ENCODE measurements around the gene MARCHF2. TPM values are rescaled to one million over a fixed set of nuclear protein-coding genes. Genes with fewer than 3 reads are reported as not detected.

The MARCHF2 gene
- total and polyA plus RNA-seq, 2 donors (not counting 3 experiments of a cell fraction or from before 2014, with no cell fraction given): 43.5 to 91.9 TPM

GRCh38 chr19:8481616-8482015, 68.5 kb downstream of the MARCHF2 start:
- H3K4me3 ChIP-seq (replicated peaks in 1 of 3; ENCODE audit: insufficient read depth in 1 of 3, low read depth in 1 of 3, low read length in 3 of 3): no peak overlapping the region
- POLR2A ChIA-PET: interaction anchor here (0.6 kb wide), 1 partner anchor 1100 kb away, joined by 3 read pairs; no protein-coding TSS in a partner anchor
- DNase-seq (ENCODE audit: low read depth, low spot score): no peak
- H3K27me3 ChIP-seq (ENCODE audit: control insufficient read depth in 2 of 2, insufficient read depth in 2 of 2, low read length in 2 of 2): no peaks in the 10 kb centered on the region
- no peak overlapping the region for H3K4me2 ChIP-seq (ENCODE audit: insufficient read depth, low read length)
- H3K9me3 ChIP-seq (replicated peaks; ENCODE audit: control insufficient read depth, insufficient read depth, low read length): no peaks in the 10 kb centered on the region
- CTCF ChIA-PET: no interaction called here
- no peak overlapping the region for H3K9ac ChIP-seq (replicated peaks; ENCODE audit: extremely low read depth, insufficient read depth, low read length)
- no peak for FAIRE-seq
- no peaks in the 10 kb centered on the region for H3K9me1 ChIP-seq (replicated peaks; ENCODE audit: control insufficient read depth, extremely low read depth, insufficient read depth, low read length)
- no peak overlapping the region for H2AFZ ChIP-seq (ENCODE audit: low read depth, low read length)
- H3K27ac ChIP-seq (ENCODE audit: insufficient read depth, low read depth, low read length): no peak overlapping the region
- TF ChIP-seq MYC (IDR thresholded peaks at IDR 0.05; ENCODE audit: low read depth, low read length): no peak
- no peak for TF ChIP-seq FOS (IDR thresholded peaks at IDR 0.05; ENCODE audit: borderline replicate concordance, insufficient read depth, low read length)
- no peak for TF ChIP-seq POLR2A (IDR thresholded peaks at IDR 0.05; ENCODE audit: low read depth, low read length)
- TF ChIP-seq GATA2 (IDR thresholded peaks at IDR 0.05; ENCODE audit: insufficient read depth, insufficient read length, low read depth, low read length): no peak
- TF ChIP-seq MAX (IDR thresholded peaks at IDR 0.05; ENCODE audit: insufficient read depth, insufficient read length): no peak
- no peak for TF ChIP-seq POLR2AphosphoS5 (IDR thresholded peaks at IDR 0.05; ENCODE audit: insufficient read depth, low read depth, low read length)
- no peak for TF ChIP-seq CTCF (IDR thresholded peaks at IDR 0.05; ENCODE audit: extremely low read depth in 1 of 2, insufficient read depth in 1 of 2, low read depth in 1 of 2, low read length in 2 of 2)
- TF ChIP-seq EZH2 (IDR thresholded peaks at IDR 0.05; ENCODE audit: borderline replicate concordance, low read depth, low read length, severe bottlenecking): no peak
- no TSS peak for BruUV-seq (replicated peaks)
- H3K36me3 ChIP-seq (ENCODE audit: control insufficient read depth in 2 of 2, extremely low read depth in 1 of 2, insufficient read depth in 2 of 2, low read length in 2 of 2): peaks cover 26 to 67% of the 10 kb centered on the region in 2 experiments
- dilution Hi-C loops (cut with MboI; ENCODE audit: extremely low pct_ligation_motif_present, low sequenced_read_pairs) (no loop called here), intact Hi-C loops (cut with micrococcal nuclease) (no loop called here)
- H4K20me1 ChIP-seq (replicated peaks; ENCODE audit: control insufficient read depth, extremely low read depth, insufficient read depth, low read length): peaks cover 5% of the 10 kb centered on the region
- no peaks in the 10 kb centered on the region for H3K4me1 ChIP-seq (ENCODE audit: control insufficient read depth, extremely low read depth, insufficient read depth, low read length)
- H3K79me2 ChIP-seq (ENCODE audit: control insufficient read depth, insufficient read depth, low read length): peaks cover 55% of the 10 kb centered on the region
